OCI-LY7 (cell line): ENCODE results near the gene DPPA4. TPM values are rescaled to one million over a fixed set of nuclear protein-coding genes. Genes with fewer than 3 reads are reported as not detected.

ENCODE experiments used
- BruUV-seq: library from RNA; stranded (reverse); fragments of 400-500 nt; replicated peaks from 2 replicates; lab custom pipeline; 2021; lab: Mats Ljungman, UMichigan
- CTCF ChIA-PET: fragments of 300-600 bp; sonication (Branson Sonifier 250); formaldehyde crosslinking; loops from one replicate; lab custom pipeline; 2022; ENCODE audit warnings: antibody characterized with exemption; ENCODE audit not compliant: unreplicated experiment; lab: Charles Lee
- POLR2A ChIA-PET: fragments of 300-600 bp; sonication (Branson Sonifier 250); formaldehyde crosslinking; loops from one replicate; lab custom pipeline; 2022; ENCODE audit warnings: antibody characterized with exemption; lab: Charles Lee
- DNase-seq: peaks from one replicate; pipeline ENCODE4 v3.0.0-alpha.2; 2015; ENCODE audit warnings: low spot score
- H2AFZ ChIP-seq: fragments of 200-600 bp; sonication (generic), shearing (Covaris generic); 2 replicates; pipeline ENCODE4 v1.6.1; 2014; ENCODE audit warnings: mild to moderate bottlenecking, antibody characterized with exemption, low read length, moderate library complexity
- H3K27ac ChIP-seq: fragments of 200-600 bp; sonication (generic); 2 replicates; pipeline ENCODE4 v1.5.1; 2014; ENCODE audit warnings: mixed run types, low read depth, mild to moderate bottlenecking, moderate library complexity, low read length, inconsistent platforms; ENCODE audit not compliant: poor library complexity, severe bottlenecking
- H3K36me3 ChIP-seq: fragments of 200-600 bp; sonication (generic); 2 replicates; pipeline ENCODE4 v1.6.1; 2014; ENCODE audit warnings: mild to moderate bottlenecking, antibody characterized with exemption, low read length, moderate library complexity, mixed read lengths; ENCODE audit not compliant: insufficient read depth
- H3K4me1 ChIP-seq: fragments of 200-600 bp; sonication (generic); 2 replicates; pipeline ENCODE4 v1.5.1; 2014; ENCODE audit warnings: mild to moderate bottlenecking, low read length; ENCODE audit not compliant: insufficient read depth, poor library complexity, severe bottlenecking
- H3K4me2 ChIP-seq: fragments of 200-600 bp; sonication (generic); 2 replicates; pipeline ENCODE4 v1.6.1; 2014; ENCODE audit warnings: mild to moderate bottlenecking, low read length
- H3K4me3 ChIP-seq: fragments of 200-600 bp; sonication (generic); 2 replicates; pipeline ENCODE4 v1.5.1; 2014; ENCODE audit warnings: mild to moderate bottlenecking, low read depth, low read length; ENCODE audit not compliant: poor library complexity, severe bottlenecking
- H3K79me2 ChIP-seq: fragments of 200-600 bp; sonication (generic); 2 replicates; pipeline ENCODE4 v1.6.1; 2016; ENCODE audit warnings: low read depth, mild to moderate bottlenecking, low read length, moderate library complexity, mixed read lengths; ENCODE audit not compliant: insufficient read depth
- H3K9me2 ChIP-seq: fragments of 200-600 bp; sonication (generic); 2 replicates; pipeline ENCODE4 v1.6.1; 2016; ENCODE audit warnings: mild to moderate bottlenecking, low read length, mixed read lengths; ENCODE audit not compliant: insufficient read depth
- H3K9me3 ChIP-seq: fragments of 200-600 bp; sonication (generic); 2 replicates; pipeline ENCODE4 v1.6.1; 2014; ENCODE audit warnings: mild to moderate bottlenecking, mixed run types, low read length, mixed read lengths
- H4K20me1 ChIP-seq: fragments of 200-600 bp; sonication (generic); 2 replicates; pipeline ENCODE4 v1.6.1; 2014; ENCODE audit warnings: mild to moderate bottlenecking, antibody characterized with exemption, low read length, moderate library complexity, mixed read lengths; ENCODE audit not compliant: insufficient read depth
- CTCF ChIP-seq: fragments of 200-600 bp; sonication (generic); conservative IDR thresholded peaks from 2 replicates; pipeline ENCODE4 v1.5.1; 2014; ENCODE audit warnings: mild to moderate bottlenecking, antibody characterized with exemption, low read length, moderate library complexity, mixed read lengths
- EZH2phosphoT487 ChIP-seq: fragments of 200-600 bp; sonication (generic); IDR thresholded peaks from 2 replicates; pipeline ENCODE4 v1.6.1; 2018; ENCODE audit warnings: low read depth, borderline replicate concordance, mild to moderate bottlenecking, mixed run types, antibody characterized with exemption, low read length, moderate library complexity, mixed read lengths
- intact Hi-C: fragments of 100-400 bp; cut with micrococcal nuclease; formaldehyde crosslinking; loops from one replicate; pipeline ENCODE4 v1.10.0; 2022; ENCODE audit not compliant: unreplicated experiment
- total RNA-seq, 2 experiments: library from RNA; depleted of rRNA in 1 of 2; stranded (reverse); fragments of >200 nt in 1 of 2; shearing (Covaris generic) in 1 of 2; gene quantifications; 2 replicates each; pipeline ENCODE4 v1.2.3, GENCODE V29; 2014 to 2022

Gene DPPA4
- total RNA-seq, 2 experiments from 2014 or later = not detected

GRCh38 chr3:109364088-109364487 lies 26.7 kb upstream of the DPPA4 start:
- Histone ChIP-seq H3K27ac (no peak overlapping the region), H3K9me3 (no peaks in the 10 kb centered on the region), H3K4me2 (no peak overlapping the region), H2AFZ (no peak overlapping the region), H3K9me2 (no peaks in the 10 kb centered on the region), H4K20me1 (no peaks in the 10 kb centered on the region), H3K4me1 (no peaks in the 10 kb centered on the region), H3K79me2 (no peaks in the 10 kb centered on the region), H3K4me3 (no peak overlapping the region), H3K36me3 (no peaks in the 10 kb centered on the region)
- POLR2A ChIA-PET = interaction anchor here (0.9 kb wide), 1 partner anchor 14 kb away, joined by 3 read pairs; no protein-coding TSS in a partner anchor
- no peak for TF ChIP-seq CTCF
- no peak for TF ChIP-seq EZH2phosphoT487
- CTCF ChIA-PET = no interaction called here
- BruUV-seq = no TSS peak
- DNase-seq = no peak
- intact Hi-C loops = no loop called here

DNA sequence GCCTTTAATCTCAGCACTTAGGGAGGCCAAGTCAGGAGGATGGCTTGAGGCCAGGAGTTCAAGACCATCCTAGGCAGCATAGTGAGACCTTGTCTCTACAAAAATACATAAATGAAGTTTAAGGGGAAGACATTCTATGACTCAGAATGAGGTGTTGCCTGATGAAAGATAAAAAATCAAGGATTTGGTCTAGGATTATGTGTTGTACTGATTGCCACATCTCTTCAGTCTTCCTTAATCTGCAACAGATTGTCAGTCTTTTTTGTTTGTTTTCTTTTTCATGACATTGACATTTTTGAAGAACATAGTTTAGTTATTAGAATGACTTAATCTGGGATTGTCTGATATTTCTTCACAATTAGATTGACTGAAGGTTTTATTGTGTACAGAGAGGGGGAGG lies 26.3 kb upstream of the DPPA4 start:
- CTCF ChIA-PET = no interaction called here

More for the DNA sequence above, 26.3 kb upstream of the DPPA4 start:
- Histone ChIP-seq H3K4me3 (no peak overlapping the region), H2AFZ (no peak overlapping the region), H4K20me1 (no peaks in the 10 kb centered on the region), H3K36me3 (no peaks in the 10 kb centered on the region), H3K4me1 (no peaks in the 10 kb centered on the region), H3K27ac (no peak overlapping the region), H3K4me2 (no peak overlapping the region), H3K9me2 (no peaks in the 10 kb centered on the region), H3K9me3 (no peaks in the 10 kb centered on the region), H3K79me2 (no peaks in the 10 kb centered on the region)
- TF ChIP-seq EZH2phosphoT487 (no peak), CTCF (no peak)
- DNase-seq = no peak
- intact Hi-C loops = no loop called here
- BruUV-seq = no TSS peak
- POLR2A ChIA-PET = interaction anchor here (1.2 kb wide), 1 partner anchor 20 kb away, joined by 3 read pairs; no protein-coding TSS in a partner anchor
